Dermis blood vessel endothelial cell (primary cell): ENCODE data around the gene DIP2A. TPM values are rescaled to one million over a fixed set of nuclear protein-coding genes. Genes with fewer than 3 reads are reported as not detected.

Experiments used
- DNase-seq: peaks from one replicate; pipeline ENCODE4 v3.0.0; 2010
- total RNA-seq: library from RNA; depleted of rRNA; stranded (reverse); fragments of >200 nt; gene quantifications from 2 replicates; pipeline ENCODE4 v1.2.3, GENCODE V29; 2014

Gene DIP2A
- 43.6 and 49.5 TPM in 2 replicates for total RNA-seq

DNA sequence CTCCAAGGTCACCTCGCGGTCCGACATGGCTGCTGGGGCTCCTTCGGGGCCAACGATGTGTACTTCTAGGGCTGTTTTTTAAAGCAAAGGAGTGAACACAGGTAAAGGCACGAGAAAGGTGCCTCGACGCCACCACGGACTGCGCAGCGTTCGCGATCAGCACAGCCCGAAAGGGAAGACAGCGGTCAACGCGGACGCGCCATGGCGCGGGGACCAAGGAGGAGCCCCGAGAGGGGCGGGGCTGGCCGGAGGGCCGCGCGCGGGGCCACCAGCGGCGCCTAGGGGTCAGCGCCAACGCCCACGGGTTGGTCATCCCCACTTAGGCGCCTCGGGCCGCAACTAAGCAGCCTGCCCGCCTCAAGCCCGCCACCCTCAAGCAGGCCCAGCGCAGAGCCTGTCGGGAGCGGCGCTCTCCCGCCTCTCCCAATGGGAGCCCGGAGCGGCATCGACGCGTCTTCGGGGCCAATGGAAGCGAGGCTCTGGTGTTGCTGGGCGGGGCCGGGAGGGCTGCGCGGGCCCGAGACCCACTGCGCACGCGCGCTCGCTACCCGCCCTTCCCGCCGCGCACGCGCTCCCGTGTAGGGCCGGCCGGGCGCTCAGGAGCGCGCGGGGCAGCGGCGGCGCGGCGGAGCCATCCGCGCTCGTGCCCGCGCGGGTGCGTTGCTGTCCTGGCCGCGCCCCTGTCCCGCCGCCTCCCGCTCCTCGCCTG, at the start of gene DIP2A:
Gene DIP2A (plus strand): TSS at position 577 of the 709 bp plus-strand sequence. CDS start 241 bp downstream, outside the sequence.
- peak; percentile 98 for DNase-seq

GRCh38 chr21:46409641-46410406, 48.9 kb upstream of the DIP2A start:
- DNase-seq = no peak

DNA sequence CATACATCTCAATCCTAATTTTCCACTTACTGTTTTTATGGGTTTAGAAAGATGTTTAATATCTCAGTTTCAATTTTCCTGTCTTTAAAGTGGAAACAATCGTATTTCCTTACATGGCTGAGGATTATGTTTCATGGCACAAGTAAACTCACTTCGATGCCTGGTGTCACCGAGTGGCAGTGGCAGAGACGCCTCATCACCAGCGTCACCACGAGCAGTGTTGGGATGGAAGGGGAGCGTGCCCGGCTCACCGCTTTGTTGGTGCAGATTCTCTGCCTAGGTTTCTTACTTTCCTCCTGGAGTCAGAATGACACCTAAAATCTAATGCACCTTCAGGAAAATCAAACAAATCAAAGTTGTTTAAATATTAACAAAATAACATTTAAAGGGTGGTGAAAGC, 48.2 kb upstream of the DIP2A start:
- DNase-seq = no peak

- DNase-seq = no peak
These were observed 47.5 kb upstream of the DIP2A start for GRCh38 chr21:46411236-46411635.

GRCh38 chr21:46411691-46412090, 47.0 kb upstream of the DIP2A start:
- DNase-seq = no peak

DNA sequence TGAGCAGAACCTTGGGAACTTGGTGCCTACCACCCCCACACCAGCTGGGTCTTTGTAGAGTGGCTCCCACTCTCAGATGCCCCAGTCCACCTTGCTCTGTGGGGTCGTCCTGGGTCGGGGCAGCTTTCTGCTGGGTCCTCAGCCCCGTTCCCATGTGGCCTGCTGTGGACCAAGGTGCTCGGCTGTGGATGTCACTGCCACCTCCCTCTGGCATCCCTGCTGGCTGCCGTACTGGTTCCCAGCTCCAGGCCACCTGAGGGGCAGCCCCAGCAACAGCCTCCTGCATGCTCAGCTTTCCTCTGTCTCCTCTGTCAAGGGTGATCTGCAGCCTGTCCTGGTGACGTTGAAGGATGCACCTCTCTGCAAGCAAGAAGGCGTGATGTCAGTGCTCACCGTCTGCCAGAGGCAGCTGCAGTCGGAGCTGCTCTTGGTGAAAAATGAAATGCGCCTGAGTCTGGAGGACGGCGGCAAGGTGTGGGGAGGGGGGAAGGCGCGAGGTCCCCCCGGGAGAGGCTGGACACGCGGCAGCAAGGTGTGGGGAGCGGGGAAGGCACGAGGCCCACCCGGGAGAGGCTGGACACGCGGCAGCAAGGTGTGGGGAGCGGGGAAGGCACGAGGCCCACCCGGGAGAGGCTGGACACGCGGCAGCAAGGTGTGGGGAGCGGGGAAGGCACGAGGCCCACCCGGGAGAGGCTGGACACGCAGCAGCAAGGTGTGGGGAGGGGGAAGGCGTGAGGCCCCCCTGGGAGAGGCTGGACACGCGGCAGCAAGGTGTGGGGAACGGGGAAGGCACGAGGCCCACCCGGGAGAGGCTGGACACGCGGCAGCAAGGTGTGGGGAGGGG, 45.9 kb upstream of the DIP2A start:
- DNase-seq = no peak

- DNase-seq = no peak
These were observed 45.4 kb upstream of the DIP2A start for GRCh38 chr21:46413365-46413696.

- DNase-seq = no peak
These were observed 43.8 kb upstream of the DIP2A start for GRCh38 chr21:46414965-46415275.

- no peak for DNase-seq
These were observed 42.1 kb upstream of the DIP2A start for GRCh38 chr21:46416551-46416950.

GRCh38 chr21:46418265-46418946, 40.3 kb upstream of the DIP2A start:
- no peak for DNase-seq

DNA sequence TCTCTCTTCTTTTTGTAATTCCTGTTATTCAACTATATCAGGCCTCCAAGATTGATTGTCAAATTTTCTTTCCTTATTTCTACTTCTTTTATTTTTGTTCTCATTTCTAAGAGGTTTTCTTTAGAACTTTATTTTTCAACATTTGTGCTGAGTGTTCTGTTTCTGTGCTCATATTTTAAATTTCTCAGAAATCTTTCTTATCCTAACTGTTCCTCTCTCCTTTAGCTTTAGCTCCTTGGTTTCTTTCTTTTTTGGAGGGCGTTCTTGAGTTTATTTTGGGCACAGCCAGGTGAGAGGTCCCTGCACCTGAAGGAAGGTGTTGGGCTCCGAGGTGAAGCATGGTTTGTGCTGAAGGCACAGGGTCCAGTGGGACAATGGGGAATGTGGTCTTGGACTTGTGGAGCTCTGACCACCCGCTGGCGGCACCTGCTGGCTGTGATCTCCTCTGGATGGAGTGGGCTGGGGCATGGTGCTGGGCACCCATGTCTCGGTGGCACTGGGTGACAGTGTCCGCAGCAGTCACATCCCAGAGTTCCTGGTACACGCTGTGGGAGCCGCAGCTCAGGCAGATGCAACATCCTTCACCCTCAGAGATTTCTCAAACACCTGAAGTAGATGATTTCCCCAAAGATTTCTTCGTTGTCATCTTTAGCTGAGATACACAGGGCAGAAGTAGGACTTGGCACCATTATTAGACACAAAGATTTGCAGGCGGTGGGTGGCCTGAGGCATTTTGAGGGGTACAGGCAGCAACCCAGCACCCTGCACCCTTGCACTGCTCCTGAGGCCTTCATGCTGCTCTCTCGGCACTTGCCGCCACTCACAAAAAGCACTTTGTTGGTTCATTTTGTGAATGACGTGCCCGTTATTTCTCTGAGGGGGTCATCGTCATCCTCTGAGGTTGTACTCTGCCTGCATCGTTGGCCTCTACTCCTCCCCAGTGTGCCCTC, 38.2 kb upstream of the DIP2A start:
- DNase-seq = no peak

DNA sequence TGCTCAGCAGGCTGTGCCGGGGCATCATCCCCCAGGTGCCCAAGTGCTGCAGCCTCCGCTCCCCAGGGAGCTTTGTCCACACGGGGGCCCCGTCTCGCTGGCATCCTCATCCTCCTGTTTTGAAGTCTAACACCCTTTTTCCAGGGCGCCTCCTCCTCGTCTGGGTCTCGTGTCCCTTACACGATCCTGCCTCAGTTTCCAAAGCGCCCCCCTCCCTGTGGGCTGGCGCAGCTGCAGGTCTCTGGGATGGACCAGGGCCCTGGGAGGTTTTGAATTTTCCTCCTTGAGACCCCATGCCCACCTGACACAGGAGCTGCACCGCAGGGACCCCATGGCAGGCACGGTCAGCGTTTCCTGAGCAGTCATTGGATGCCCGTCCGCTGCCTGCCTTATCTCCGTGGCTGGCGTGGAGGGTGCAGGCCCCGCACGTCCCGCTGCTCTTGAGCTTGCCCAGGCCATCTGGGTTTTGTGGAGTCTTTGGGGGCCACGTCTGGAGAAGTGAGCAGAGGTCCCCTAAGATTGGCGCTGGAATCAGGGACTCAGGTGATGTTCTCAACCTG, 37.4 kb upstream of the DIP2A start:
- DNase-seq = no peak

- no peak for DNase-seq
These were observed 36.7 kb upstream of the DIP2A start for GRCh38 chr21:46421756-46422555.

- DNase-seq = no peak
These were observed 36.0 kb upstream of the DIP2A start for GRCh38 chr21:46422636-46423241.

DNA sequence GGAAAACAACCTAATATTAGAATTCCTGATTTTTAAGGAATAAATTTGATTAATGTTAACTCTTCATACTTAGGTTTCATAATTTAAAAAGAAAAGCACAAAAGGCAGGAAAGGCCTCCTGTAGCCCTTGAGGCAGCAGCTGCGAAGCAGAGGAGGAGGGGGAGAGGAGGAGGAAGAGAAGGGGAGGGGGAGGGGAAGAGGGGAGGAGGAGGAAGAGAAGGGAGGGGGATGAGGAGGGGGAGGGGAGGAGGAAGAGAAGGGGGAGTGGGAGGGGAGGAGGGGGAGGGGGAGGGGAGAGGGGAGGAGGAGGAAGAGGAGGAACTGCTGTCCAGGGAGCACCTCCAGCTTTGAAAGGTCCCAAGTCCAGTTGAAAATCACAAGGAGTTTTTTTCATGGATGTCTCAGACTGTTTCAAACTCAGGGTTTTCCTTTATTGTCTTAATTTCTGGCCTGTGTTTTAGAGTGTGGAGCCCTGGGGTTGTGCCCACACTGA, 35.1 kb upstream of the DIP2A start:
- no peak for DNase-seq

- no peak for DNase-seq
These were observed 34.6 kb upstream of the DIP2A start for GRCh38 chr21:46424039-46424591.

DNA sequence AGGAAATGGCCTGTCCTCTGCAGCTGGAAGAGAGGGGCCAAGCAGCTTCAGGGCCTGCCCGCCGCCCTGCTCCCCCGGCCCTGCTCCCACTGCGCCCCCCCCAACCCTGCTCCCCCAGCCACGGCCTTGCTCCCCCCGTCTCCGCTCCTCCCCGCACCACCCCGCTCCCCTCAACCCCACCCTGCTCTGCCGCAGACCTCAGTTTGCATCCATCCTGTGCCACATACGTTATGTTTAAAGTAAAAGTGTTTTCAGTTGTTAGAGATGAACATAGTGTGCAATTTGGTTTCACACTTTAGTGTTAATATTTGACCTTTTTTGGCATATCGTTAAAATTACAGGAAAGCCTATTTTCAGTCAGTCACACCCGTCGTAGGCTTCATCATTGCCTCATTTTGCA, 34.1 kb upstream of the DIP2A start:
- DNase-seq = no peak

- no peak for DNase-seq
These were observed 33.6 kb upstream of the DIP2A start for GRCh38 chr21:46425041-46425440.

DNA sequence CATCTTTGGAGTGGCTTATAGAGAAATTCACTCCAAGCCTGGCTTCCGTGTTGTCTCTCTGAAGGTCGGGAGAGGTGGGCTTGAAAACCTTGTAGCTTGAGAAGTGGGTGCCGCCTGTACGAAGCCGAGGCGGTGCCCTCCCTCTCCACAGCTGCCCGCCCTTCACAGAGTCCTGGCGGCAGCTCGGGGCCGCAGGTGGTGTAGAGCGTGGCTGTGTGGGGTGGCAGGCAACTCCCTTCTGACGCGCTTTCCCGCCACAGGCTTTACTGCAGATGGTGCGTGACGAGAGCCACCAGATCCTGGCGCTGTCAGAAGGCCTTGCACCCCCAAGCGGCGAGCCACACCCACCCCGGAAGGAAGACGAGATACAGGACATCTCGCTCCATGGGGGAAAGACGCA, 33.1 kb upstream of the DIP2A start:
- DNase-seq = no peak
